Calu3 (cell line): ENCODE data around the gene DNAH6. TPM values are rescaled to one million over a fixed set of nuclear protein-coding genes. Genes with fewer than 3 reads are reported as not detected.

Experiments used
- BruUV-seq: library from RNA; stranded (reverse); fragments of 400-500 nt; replicated peaks from 2 replicates; lab custom pipeline; 2021; lab: Mats Ljungman, UMichigan
- CTCF ChIA-PET: fragments of 300-600 bp; sonication (Branson Sonifier 250); formaldehyde crosslinking; loops from one replicate; lab custom pipeline; 2022; ENCODE audit warnings: antibody characterized with exemption; lab: Charles Lee
- DNase-seq: peaks from one replicate; pipeline ENCODE4 v3.0.0; 2022
- H3K27ac Mint-ChIP-seq: one replicate; pipeline ENCODE4 v1.8.0; 2022; ENCODE audit warnings: mixed read lengths; ENCODE audit not compliant: unreplicated experiment
- H3K27me3 Mint-ChIP-seq: one replicate; pipeline ENCODE4 v1.8.0; 2022; ENCODE audit warnings: mixed read lengths; ENCODE audit not compliant: unreplicated experiment
- H3K36me3 Mint-ChIP-seq: one replicate; pipeline ENCODE4 v1.8.0; 2022; ENCODE audit warnings: mild to moderate bottlenecking, moderate library complexity, mixed read lengths; ENCODE audit not compliant: insufficient read depth, unreplicated experiment
- H3K4me1 Mint-ChIP-seq: one replicate; pipeline ENCODE4 v1.8.0; 2022; ENCODE audit warnings: mild to moderate bottlenecking, low read depth, mixed read lengths; ENCODE audit not compliant: unreplicated experiment
- H3K4me3 Mint-ChIP-seq: one replicate; pipeline ENCODE4 v1.8.0; 2022; ENCODE audit warnings: mild to moderate bottlenecking, low read depth, moderate library complexity, mixed read lengths; ENCODE audit not compliant: unreplicated experiment
- H3K9me3 Mint-ChIP-seq: one replicate; pipeline ENCODE4 v1.8.0; 2022; ENCODE audit warnings: low read depth, mixed read lengths; ENCODE audit not compliant: unreplicated experiment
- intact Hi-C: fragments of 100-400 bp; cut with micrococcal nuclease; formaldehyde crosslinking; loops from one replicate; pipeline ENCODE4 v1.10.0; 2022; ENCODE audit not compliant: unreplicated experiment
- total RNA-seq: library from RNA; stranded (reverse); gene quantifications from 2 replicates; pipeline ENCODE4 v1.2.3, GENCODE V29; 2022
- TF ChIP-seq, protein P1 (sequence below): fragments of 200-600 bp; IDR thresholded peaks from one replicate; pipeline ENCODE4 v1.8.0; 2022; ENCODE audit warnings: antibody characterized with exemption; ENCODE audit not compliant: unreplicated experiment

DNAH6 gene
- total RNA-seq, 1 experiment from 2014 or later = 1.3 TPM

DNA sequence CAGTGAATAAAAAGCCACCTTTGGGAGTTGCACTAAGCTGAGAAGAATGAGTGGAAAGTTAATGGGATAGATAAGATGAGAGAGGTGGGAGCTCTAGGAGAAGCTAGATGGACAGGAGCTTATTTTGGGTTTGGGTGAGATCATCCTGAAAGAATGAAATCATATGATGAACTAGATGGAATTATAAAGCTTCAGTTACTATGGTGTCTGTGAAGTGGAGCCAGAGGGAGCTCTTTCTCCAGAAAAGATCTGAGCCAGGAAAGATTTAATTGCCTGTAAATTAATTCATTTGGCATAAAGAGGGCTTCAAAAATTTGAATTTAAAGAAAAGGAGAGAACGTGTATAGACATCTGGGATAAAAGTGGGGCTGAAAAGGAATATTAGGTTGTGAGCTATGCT, 10.3 kb downstream of the DNAH6 start:
- no peak for DNase-seq
- Mint-ChIP-seq H3K9me3 (peaks cover 1% of the 10 kb centered on the region), H3K4me1 (peaks cover 6% of the 10 kb centered on the region), H3K27ac (no peak overlapping the region), H3K36me3 (no peaks in the 10 kb centered on the region), H3K4me3 (no peak overlapping the region), H3K27me3 (no peaks in the 10 kb centered on the region)
- intact Hi-C loops = loop anchor here (1.0 to 10.0 kb wide), 2 partner anchors 105 to 208 kb away; no protein-coding TSS in a partner anchor
- no TSS peak for BruUV-seq
- CTCF ChIA-PET = interaction anchor here (0.8 to 1.1 kb wide), 4 partner anchors 10 to 399 kb away, joined by 3 to 4 read pairs (median 4); partner anchors contain the start of gene DNAH6
- TF ChIP-seq, protein P1, sequence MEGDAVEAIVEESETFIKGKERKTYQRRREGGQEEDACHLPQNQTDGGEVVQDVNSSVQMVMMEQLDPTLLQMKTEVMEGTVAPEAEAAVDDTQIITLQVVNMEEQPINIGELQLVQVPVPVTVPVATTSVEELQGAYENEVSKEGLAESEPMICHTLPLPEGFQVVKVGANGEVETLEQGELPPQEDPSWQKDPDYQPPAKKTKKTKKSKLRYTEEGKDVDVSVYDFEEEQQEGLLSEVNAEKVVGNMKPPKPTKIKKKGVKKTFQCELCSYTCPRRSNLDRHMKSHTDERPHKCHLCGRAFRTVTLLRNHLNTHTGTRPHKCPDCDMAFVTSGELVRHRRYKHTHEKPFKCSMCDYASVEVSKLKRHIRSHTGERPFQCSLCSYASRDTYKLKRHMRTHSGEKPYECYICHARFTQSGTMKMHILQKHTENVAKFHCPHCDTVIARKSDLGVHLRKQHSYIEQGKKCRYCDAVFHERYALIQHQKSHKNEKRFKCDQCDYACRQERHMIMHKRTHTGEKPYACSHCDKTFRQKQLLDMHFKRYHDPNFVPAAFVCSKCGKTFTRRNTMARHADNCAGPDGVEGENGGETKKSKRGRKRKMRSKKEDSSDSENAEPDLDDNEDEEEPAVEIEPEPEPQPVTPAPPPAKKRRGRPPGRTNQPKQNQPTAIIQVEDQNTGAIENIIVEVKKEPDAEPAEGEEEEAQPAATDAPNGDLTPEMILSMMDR = no peak

DNA sequence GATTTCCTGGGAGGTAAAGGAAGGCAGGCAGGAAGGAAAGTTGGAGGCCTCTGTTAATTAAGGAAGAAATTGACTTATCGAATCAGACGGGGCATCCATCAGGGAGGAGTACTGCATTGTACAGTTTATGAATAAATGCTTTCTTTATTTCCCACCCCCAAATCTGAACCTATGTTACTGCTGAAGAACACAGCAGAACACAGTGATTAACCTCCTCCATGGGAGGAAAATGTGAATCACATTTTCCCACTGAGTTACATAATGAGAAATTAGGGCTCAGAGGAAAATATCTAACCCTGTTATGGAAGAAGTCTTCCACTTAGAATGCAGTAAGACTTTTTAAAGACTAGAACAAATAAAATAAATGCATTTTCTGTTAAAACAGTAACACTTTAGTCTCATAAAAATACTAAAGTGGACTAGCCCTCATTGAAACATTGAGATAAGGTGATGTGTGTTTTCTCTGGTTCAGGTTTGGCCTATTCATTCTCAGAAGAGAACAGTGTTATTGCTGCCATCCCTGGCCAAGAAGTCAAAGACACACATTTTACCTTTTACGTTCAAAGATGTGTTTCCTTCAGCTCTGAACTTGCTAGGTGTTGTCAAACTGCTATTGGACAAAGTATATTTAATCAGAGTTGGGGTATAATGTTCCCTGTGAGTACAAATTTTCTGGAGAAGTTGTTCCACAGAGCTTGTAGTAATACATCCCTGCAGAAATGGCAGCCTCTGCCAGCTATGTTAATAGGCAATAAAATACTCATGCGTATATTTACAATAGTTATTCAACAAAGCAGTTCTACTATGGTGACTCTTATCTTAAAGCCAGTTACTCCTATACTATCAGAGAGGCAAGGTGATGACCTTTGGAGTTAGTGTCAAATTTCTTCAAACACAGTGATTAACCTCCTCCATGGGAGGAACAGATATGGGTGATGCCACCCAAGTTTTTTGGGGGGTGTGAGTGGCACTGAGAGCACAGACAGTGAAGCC, 11.1 kb downstream of the DNAH6 start:
- peaks cover 6% of the 10 kb centered on the region for H3K4me1 Mint-ChIP-seq
- H3K27me3 Mint-ChIP-seq = no peaks in the 10 kb centered on the region
- BruUV-seq = no TSS peak
- no peak overlapping the region for H3K27ac Mint-ChIP-seq
- no peak overlapping the region for H3K4me3 Mint-ChIP-seq
- TF ChIP-seq, protein P1 = no peak
- no peaks in the 10 kb centered on the region for H3K36me3 Mint-ChIP-seq
- no peak for DNase-seq
- intact Hi-C loops = loop anchor here (10.0 kb wide), 1 partner anchor 207 kb away; no protein-coding TSS in a partner anchor
- no peaks in the 10 kb centered on the region for H3K9me3 Mint-ChIP-seq
- CTCF ChIA-PET = interaction anchor here (1.1 kb wide), 2 partner anchors 11 to 331 kb away, joined by 4 read pairs; partner anchors contain the start of gene DNAH6

DNA sequence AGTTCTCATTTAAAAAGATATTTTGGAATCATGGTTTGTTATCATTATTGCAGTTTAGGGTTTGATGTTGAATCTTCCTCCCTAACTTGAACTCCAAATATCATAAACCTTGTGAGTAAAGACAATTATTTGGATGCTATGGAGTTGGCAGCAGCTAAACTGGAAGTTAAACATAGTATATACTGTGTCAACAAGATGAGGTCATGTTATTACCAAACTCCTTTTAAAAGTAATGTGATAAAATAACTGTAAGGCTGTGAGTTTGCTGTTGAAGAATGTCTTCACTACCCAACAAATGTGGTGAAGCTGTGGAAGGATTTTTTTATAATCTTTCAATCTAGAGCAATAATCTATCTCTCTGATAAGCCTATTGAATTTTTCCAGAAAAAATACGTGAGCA, 16.0 kb downstream of the DNAH6 start:
- H3K27ac Mint-ChIP-seq = no peak overlapping the region
- CTCF ChIA-PET = no interaction called here
- no peak overlapping the region for H3K4me3 Mint-ChIP-seq
- H3K27me3 Mint-ChIP-seq = no peaks in the 10 kb centered on the region
- BruUV-seq = no TSS peak
- DNase-seq = no peak
- TF ChIP-seq, protein P1 = no peak
- no peaks in the 10 kb centered on the region for H3K36me3 Mint-ChIP-seq
- H3K4me1 Mint-ChIP-seq = no peaks in the 10 kb centered on the region
- no peaks in the 10 kb centered on the region for H3K9me3 Mint-ChIP-seq
- intact Hi-C loops = no loop called here

DNA sequence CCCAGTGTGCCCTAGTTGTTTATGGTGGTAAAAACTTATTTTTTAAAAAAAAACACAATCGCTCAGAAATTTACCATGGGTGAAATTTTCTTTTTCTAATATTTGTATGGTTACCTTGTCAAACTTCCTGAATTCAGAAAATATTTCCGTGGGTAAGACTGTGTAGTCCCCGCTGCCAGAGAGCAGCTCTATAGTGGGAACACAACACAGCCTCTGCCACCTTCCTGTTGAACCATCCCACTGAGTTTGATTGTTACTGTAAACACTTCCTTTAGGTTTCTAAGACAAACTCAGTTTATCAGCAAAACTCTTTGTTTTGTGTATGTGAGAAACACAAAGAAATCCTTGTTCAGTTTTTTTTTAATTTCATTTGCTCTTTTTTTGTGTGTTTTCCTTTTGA, 17.9 kb downstream of the DNAH6 start:
- Mint-ChIP-seq H3K4me1 (no peaks in the 10 kb centered on the region), H3K27me3 (no peaks in the 10 kb centered on the region), H3K4me3 (no peak overlapping the region), H3K9me3 (no peaks in the 10 kb centered on the region), H3K27ac (no peak overlapping the region), H3K36me3 (no peaks in the 10 kb centered on the region)
- intact Hi-C loops = no loop called here
- TF ChIP-seq, protein P1 = no peak
- no peak for DNase-seq
- CTCF ChIA-PET = no interaction called here
- BruUV-seq = no TSS peak
